Measurements from ENCODE around the gene TCF4.

The TCF4 gene

GRCh38 chr18:55321265-55322177, 266.5 kb downstream of the TCF4 start:
- peak; percentile 85 to 99 (median 92) for DNase-seq
- intact Hi-C loops (cut with DNase I), result loop anchor here (5.0 kb wide), 3 partner anchors 76 to 266 kb away; partner anchors contain the start of gene TCF4

- no peak for DNase-seq
- intact Hi-C loops (cut with DNase I), result loop anchor here (5.0 kb wide), 3 partner anchors 77 to 267 kb away; partner anchors contain the start of gene TCF4
Observed at GRCh38 chr18:55320424-55321264, 267.3 kb downstream of the TCF4 start.

GRCh38 chr18:55319459-55320193, 268.4 kb downstream of the TCF4 start:
- DNase-seq, result no peak
- intact Hi-C loops (cut with DNase I), result loop anchor here (5.0 kb wide), 3 partner anchors 78 to 268 kb away; partner anchors contain the start of gene TCF4

- intact Hi-C loops (cut with DNase I), result no loop called here
- no peak for DNase-seq
Observed at GRCh38 chr18:55318951-55319441, 269.0 kb downstream of the TCF4 start.

GRCh38 chr18:55317864-55318263, 270.1 kb downstream of the TCF4 start:
- intact Hi-C loops (cut with DNase I), result no loop called here

GRCh38 chr18:55317324-55317723, 270.7 kb downstream of the TCF4 start:
- intact Hi-C loops (cut with DNase I), result no loop called here
- no peak for DNase-seq

More at GRCh38 chr18:55317864-55318263, 270.1 kb downstream of the TCF4 start:
- no peak for DNase-seq

GRCh38 chr18:55316486-55317184, 271.4 kb downstream of the TCF4 start:
- no peak for DNase-seq
- intact Hi-C loops (cut with DNase I), result no loop called here

- intact Hi-C loops (cut with DNase I), result no loop called here
- DNase-seq, result no peak
Observed at GRCh38 chr18:55314615-55315237, 273.3 kb downstream of the TCF4 start.

GRCh38 chr18:55314031-55314430, 274.0 kb downstream of the TCF4 start:
- no peak for DNase-seq
- intact Hi-C loops (cut with DNase I), result no loop called here

GRCh38 chr18:55310863-55311262, 277.1 kb downstream of the TCF4 start:
- intact Hi-C loops (cut with DNase I), result no loop called here
- DNase-seq, result no peak

GRCh38 chr18:55310044-55310676, 277.8 kb downstream of the TCF4 start:
- DNase-seq, result no peak
- intact Hi-C loops (cut with DNase I), result no loop called here

GRCh38 chr18:55309249-55309648, 278.7 kb downstream of the TCF4 start:
- intact Hi-C loops (cut with DNase I), result no loop called here
- no peak for DNase-seq

- intact Hi-C loops (cut with DNase I), result no loop called here
- DNase-seq, result no peak
Observed at GRCh38 chr18:55307505-55307904, 280.5 kb downstream of the TCF4 start.

GRCh38 chr18:55306359-55307024, 281.5 kb downstream of the TCF4 start:
- no peak for DNase-seq
- intact Hi-C loops (cut with DNase I), result no loop called here

- intact Hi-C loops (cut with DNase I), result no loop called here
- DNase-seq, result peak in 1 of 10 donors; percentile 59
Observed at GRCh38 chr18:55302167-55302833, 285.7 kb downstream of the TCF4 start.

GRCh38 chr18:55301824-55302166, 286.2 kb downstream of the TCF4 start:
- peak in 1 of 10 donors; percentile 79 for DNase-seq
- intact Hi-C loops (cut with DNase I), result no loop called here

GRCh38 chr18:55300936-55301531, 287.0 kb downstream of the TCF4 start:
- peak in 1 of 10 donors; percentile 21 for DNase-seq
- intact Hi-C loops (cut with DNase I), result no loop called here
